Activated naive CD8-positive, alpha-beta T cell (primary cell): ENCODE measurements around the gene MED25.

Experiments
- H3K27ac Mint-ChIP-seq: one replicate; pipeline ENCODE4 v1.8.0; 2021; ENCODE audit warnings: mixed read lengths
- H3K27me3 Mint-ChIP-seq: one replicate; pipeline ENCODE4 v1.8.0; 2021; ENCODE audit warnings: mixed read lengths
- H3K36me3 Mint-ChIP-seq: one replicate; pipeline ENCODE4 v1.8.0; 2021; ENCODE audit warnings: mixed read lengths
- H3K4me1 Mint-ChIP-seq: one replicate; pipeline ENCODE4 v1.8.0; 2021; ENCODE audit warnings: low read depth, mixed read lengths
- H3K4me3 Mint-ChIP-seq: one replicate; pipeline ENCODE4 v1.8.0; 2021; ENCODE audit warnings: mild to moderate bottlenecking, mixed read lengths
- H3K9me3 Mint-ChIP-seq: one replicate; pipeline ENCODE4 v1.8.0; 2021; ENCODE audit warnings: low read depth, mixed read lengths

Gene MED25

DNA sequence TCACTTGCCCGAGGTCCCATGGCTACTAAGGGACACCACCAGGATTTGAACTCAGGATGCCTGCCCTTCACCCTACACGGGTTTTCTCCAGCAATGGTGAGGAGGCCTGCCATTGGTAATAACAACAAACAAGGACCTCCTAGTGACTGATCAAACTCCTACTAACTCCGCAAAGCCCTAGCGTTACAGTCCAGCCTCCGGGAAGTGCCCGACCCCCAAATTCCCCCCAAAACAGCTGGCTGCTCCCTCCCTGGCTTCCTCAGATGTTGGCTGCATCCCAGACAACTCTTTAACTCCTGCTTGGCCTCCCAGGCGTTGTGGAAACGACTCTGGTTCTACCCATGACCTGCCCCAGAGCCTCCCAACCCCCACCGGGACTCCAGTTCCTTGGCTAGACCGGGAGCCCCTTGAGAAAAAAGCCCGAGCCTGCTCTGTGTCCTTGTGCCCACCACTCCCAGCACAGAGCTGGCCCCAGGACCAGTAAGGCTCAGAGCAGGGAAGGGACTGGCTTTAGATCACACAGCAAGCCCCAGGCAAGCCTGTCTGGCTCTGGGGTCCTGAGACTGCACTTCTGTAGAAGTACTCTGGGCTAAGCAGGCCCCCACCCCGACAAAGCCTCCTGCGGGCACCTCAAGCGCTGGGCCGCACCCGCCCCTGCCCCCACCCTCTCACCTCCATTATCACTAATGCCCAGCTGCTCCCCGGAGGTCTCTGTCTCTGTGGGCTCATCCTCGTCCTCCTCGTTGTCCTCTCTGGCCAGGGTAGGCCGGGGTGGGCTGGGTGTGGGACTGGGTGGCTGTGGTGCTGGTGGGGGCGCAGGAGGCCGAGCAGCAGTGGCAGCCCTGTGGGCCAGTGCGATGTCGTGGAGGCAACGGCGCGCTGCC lies 54.4 kb downstream of the MED25 start:
- no peak overlapping the region for H3K27ac Mint-ChIP-seq

DNA sequence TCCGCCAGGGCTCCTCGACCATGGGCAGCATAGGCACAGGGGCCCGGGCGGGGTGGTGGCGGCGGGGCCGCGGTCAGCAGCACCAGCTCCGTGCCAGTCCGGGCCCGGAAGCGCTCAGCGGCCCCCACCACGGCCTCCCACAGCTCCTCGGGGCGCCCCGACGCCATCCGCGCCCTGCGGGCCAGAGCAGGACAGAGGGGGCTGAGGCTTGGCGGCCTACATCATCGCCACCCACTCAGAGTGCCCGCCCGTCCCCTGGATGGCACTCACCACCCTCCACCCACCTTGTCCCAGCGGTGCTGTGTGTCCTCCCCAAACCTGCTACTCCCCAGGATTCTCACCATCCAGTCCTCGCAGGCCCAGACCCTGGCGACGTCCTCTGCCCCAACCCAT lies 55.0 kb downstream of the MED25 start:
- no peaks in the 10 kb centered on the region for H3K36me3 Mint-ChIP-seq
- peaks cover 24% of the 10 kb centered on the region for H3K4me1 Mint-ChIP-seq
- H3K27ac Mint-ChIP-seq: no peak overlapping the region
- H3K27me3 Mint-ChIP-seq: no peaks in the 10 kb centered on the region
- no peaks in the 10 kb centered on the region for H3K9me3 Mint-ChIP-seq
- H3K4me3 Mint-ChIP-seq: no peak overlapping the region

More for the DNA sequence above, 54.4 kb downstream of the MED25 start:
- Mint-ChIP-seq H3K4me1 (peaks cover 25% of the 10 kb centered on the region), H3K4me3 (no peak overlapping the region), H3K9me3 (no peaks in the 10 kb centered on the region), H3K27me3 (no peaks in the 10 kb centered on the region), H3K36me3 (no peaks in the 10 kb centered on the region)

DNA sequence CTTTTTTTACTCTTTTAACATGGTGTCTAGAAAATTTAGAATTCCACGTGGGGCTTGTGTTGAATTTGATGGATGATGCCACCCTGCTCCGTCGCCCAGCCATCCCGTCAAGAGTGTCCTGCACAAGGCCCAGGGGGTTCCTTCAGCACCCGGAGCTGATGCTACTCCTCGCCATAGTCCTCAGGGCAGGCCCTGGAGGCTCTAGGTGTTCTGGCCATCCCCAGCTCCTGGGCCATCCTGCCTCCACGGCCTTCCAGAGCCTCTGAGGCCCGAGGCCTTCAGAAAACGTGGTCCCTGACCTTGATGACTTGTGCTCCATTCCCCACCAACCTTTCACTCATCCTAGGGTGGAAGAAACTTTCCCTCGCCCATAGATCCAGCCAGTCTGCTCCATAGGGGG lies 55.7 kb downstream of the MED25 start:
- H3K4me1 Mint-ChIP-seq: peaks cover 25% of the 10 kb centered on the region
- H3K36me3 Mint-ChIP-seq: no peaks in the 10 kb centered on the region
- H3K27ac Mint-ChIP-seq: no peak overlapping the region
- no peaks in the 10 kb centered on the region for H3K9me3 Mint-ChIP-seq
- no peak overlapping the region for H3K4me3 Mint-ChIP-seq
- H3K27me3 Mint-ChIP-seq: no peaks in the 10 kb centered on the region

DNA sequence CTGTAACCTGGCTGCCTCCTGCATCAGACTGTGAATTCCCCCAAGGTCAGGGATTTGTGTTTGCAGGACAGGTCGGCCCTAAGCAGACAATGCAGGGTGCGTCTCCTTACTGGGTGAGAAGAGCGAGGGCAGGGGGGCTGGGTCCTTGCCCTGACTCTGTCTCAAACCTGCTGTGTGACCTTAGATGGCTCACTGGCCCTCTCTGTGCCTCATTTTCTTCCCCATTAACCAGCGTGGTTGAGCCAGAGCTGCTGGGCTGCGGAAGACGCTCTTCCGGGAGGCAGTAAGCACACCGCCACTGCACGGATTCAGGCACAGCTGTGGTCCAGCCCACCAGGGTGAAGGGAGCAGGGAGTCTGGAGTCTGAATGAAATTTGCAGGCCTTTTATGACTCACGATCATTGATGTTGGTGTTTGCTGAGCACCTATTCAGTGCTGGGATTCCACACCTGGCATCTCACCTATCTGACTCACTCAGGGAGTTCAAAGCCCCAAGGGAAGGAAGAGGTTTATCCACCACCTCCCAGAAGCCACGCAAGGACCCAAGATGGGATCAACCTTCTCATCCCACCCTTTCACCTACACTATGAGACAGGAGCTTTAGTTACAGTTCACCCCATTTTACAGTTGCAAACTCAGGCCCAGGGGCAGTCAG lies 56.5 kb downstream of the MED25 start:
- H3K4me3 Mint-ChIP-seq: peak overlapping the region; percentile 17

DNA sequence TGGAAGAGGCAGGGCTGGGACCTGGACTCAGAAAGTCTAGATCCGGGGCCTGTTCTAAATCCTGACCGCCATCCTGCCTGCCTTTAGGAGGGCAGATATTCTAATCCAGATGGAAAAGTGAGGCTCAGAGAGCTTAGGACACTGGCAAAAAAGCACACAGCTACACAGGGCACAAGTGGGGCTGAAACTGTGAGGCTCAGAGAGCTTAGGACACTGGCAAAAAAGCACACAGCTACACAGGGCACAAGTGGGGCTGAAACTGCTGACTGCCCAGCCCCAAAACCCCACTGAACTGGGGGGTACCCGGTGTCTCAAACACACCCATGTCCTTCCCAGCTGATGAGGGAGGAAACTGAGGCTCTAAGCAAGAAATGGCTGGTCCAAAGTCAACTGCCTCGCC lies 57.1 kb downstream of the MED25 start:
- peaks cover 30% of the 10 kb centered on the region for H3K4me1 Mint-ChIP-seq
- H3K9me3 Mint-ChIP-seq: no peaks in the 10 kb centered on the region
- H3K36me3 Mint-ChIP-seq: no peaks in the 10 kb centered on the region
- H3K4me3 Mint-ChIP-seq: no peak overlapping the region
- H3K27ac Mint-ChIP-seq: no peak overlapping the region
- H3K27me3 Mint-ChIP-seq: no peaks in the 10 kb centered on the region

More for the DNA sequence above, 56.5 kb downstream of the MED25 start:
- H3K27me3 Mint-ChIP-seq: no peaks in the 10 kb centered on the region
- H3K9me3 Mint-ChIP-seq: no peaks in the 10 kb centered on the region
- no peak overlapping the region for H3K27ac Mint-ChIP-seq
- peaks cover 31% of the 10 kb centered on the region for H3K4me1 Mint-ChIP-seq
- H3K36me3 Mint-ChIP-seq: no peaks in the 10 kb centered on the region

DNA sequence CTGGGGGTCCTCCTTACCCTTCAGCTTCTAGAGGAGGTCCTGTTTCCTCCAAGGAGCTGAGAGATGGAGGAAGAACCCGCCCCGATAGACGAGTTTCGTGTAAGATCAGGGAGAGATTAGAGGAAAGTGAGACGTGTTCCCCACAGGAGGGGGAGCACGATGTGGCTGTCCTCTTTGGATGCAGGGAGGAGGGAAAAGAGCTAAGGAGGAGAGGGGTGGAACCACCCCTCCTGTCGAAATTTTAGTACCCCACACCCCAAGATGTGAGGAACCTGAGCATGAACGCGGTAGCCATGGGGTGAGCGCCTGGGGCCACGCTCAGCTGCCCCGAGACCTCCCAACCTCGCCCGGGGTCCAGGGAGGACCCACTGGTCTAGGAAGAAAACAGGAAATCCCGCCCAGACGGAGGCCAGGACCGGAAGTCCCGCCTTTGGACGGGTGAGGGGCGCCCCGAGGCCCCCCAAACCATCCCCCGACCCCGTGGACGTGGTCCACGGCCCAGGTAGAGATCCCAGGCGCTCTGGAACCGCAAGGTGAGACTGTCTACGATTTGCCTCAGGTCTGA lies 57.9 kb downstream of the MED25 start:
- no peak overlapping the region for H3K4me3 Mint-ChIP-seq

DNA sequence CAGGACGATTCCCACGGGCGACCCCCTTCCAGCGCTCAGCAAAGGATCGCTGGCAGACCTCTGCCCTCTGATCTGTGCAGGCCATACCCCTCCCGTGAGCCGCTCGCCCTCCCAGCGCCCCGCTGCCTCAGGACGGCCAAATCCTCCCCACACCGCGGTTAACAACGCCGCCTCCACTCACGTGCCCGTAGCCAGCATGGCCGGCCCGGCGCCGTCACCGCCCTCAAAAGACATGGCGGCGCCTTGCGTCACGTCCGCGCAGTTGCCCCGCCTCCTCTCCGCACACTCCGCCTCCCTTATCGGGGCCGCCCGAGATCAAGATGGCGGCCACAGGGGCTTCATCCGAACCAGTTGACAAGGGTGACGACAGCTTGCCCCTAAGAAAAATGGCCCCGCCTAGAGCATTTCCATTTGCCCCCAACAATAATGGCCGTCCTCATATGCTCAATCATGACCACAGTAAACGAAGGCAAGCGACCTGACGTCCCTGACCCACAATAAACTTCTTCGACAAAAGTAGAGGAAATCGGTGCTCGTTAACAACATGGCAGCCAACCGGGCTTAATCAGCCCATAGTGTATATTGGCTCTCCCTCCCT lies 58.4 kb downstream of the MED25 start:
- no peak overlapping the region for H3K4me3 Mint-ChIP-seq

More for the DNA sequence above, 57.9 kb downstream of the MED25 start:
- Mint-ChIP-seq H3K4me1 (peaks cover 26% of the 10 kb centered on the region), H3K27me3 (no peaks in the 10 kb centered on the region), H3K36me3 (no peaks in the 10 kb centered on the region), H3K27ac (no peak overlapping the region), H3K9me3 (no peaks in the 10 kb centered on the region)

DNA sequence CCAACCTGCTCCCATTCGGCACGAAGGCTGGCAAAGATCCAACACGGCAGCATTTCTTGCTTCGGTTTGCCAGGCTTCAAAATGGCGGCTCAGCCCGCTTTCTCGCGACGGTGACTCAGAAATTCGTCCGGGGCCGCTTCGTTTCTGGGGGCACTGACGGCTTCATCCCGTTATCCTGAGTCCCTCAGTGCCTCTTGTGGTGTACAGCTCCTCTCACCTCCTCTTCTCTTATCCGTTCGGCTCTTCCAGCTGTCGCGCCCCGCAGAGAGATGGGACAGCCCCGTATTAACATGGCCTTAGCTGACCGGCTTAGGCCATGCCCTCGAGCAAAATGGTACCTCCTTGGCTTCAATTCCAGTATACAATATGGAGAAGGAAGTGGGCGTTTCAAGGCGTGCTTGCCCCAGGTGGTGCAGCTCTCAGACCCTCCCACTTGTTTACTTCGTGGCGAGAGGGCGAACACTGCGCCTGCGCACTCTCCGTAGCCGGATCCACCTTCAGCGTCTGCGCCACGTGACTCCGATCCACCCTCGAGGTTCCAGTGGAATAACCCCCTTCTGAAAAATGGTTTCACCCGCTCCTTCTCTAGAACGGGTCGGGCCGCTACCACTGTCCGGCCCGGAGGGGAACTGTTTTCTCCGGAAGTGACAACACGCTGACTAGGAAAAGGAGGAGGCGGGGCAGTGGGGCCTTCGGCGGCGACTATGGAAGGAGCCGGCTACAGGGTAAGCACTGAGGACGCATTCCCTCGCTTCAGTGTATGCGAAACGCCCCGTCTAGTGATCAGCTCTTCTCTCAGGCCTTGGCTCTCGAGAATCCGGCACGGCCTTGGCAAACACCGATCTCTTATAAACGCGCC lies 59.2 kb downstream of the MED25 start, which contains the start of the genes AKT1S1 and TBC1D17:
Gene AKT1S1, minus strand, starts transcription at position 336 of the 859 bp plus-strand sequence. CDS start 4,060 bp downstream, outside the sequence.
Gene TBC1D17, plus strand, starts transcription at position 683 of the 859 bp plus-strand sequence. Its CDS starts 22 bp downstream, at position 705.
- H3K36me3 Mint-ChIP-seq: no peaks in the 10 kb centered on the region
- H3K27ac Mint-ChIP-seq: no peak within 1 kb of the TSS
- H3K4me3 Mint-ChIP-seq: no peak within 1 kb of the TSS
- no peaks in the 10 kb centered on the region for H3K27me3 Mint-ChIP-seq
- no peaks in the 10 kb centered on the region for H3K9me3 Mint-ChIP-seq
- peaks cover 23% of the 10 kb centered on the region for H3K4me1 Mint-ChIP-seq

More for the DNA sequence above, 58.4 kb downstream of the MED25 start:
- Mint-ChIP-seq H3K27ac (no peak overlapping the region), H3K36me3 (no peaks in the 10 kb centered on the region), H3K9me3 (no peaks in the 10 kb centered on the region), H3K4me1 (peaks cover 26% of the 10 kb centered on the region), H3K27me3 (no peaks in the 10 kb centered on the region)

DNA sequence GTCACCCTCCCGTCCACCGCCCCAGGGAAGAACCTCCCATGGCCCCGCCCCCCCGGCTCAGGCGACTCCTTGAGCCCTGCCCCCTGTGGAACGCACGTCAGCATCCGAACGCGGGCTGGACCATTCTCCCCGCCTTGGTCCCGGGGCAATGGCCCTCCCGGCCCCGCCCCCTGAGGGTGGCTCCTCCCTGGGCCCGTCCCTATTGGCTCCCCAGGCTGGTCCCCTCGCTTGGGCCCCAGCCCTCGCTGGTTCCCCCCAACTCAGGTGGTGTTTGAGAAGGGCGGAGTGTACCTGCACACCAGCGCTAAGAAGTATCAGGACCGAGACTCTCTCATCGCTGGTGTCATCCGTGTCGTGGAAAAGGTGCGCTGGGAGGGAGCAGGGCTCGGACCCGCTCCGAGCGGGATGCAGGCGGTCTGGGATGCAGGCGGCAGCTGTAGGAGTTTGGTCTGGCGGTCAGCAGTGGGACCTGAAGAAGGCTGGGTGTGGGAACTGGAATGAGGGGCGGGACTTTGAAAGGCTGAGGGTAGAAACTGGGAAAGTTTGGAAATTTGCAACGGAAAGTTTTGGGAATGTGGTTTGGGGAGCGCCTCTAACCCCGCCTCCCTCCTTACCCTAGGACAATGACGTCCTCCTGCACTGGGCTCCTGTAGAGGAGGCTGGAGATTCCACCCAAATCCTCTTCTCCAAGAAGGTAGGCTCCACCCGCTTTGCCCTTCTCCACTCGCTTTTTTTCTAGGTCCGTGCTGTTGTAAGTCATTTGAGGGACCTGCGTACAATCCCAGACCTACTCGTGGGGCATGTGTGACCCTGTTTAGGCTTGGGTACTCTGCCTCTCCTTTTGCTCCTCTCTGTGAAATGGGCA lies 60.0 kb downstream of the MED25 start:
- no peak overlapping the region for H3K4me3 Mint-ChIP-seq
- H3K27me3 Mint-ChIP-seq: no peaks in the 10 kb centered on the region

DNA sequence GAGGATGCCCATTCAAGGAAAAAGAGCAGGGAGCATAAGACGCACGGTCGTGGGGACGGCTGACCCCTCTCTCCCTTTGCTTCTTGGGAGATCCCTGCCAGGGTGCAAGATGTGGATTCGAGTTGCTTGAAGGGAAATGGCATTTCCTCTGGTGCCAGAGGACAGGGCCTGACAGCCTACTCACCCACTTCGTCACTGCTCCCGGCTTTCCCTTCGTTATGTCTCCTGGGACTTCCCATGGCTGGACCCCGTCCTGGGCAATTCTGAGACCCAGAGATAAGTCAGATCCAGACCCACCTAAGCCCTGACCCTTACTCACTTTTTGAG lies 60.6 kb downstream of the MED25 start:
- Mint-ChIP-seq H3K27ac (no peak overlapping the region), H3K36me3 (no peaks in the 10 kb centered on the region), H3K4me1 (peaks cover 23% of the 10 kb centered on the region), H3K4me3 (no peak overlapping the region), H3K9me3 (no peaks in the 10 kb centered on the region), H3K27me3 (no peaks in the 10 kb centered on the region)

More for the DNA sequence above, 60.0 kb downstream of the MED25 start:
- Mint-ChIP-seq H3K36me3 (no peaks in the 10 kb centered on the region), H3K27ac (no peak overlapping the region), H3K9me3 (no peaks in the 10 kb centered on the region), H3K4me1 (peaks cover 23% of the 10 kb centered on the region)

DNA sequence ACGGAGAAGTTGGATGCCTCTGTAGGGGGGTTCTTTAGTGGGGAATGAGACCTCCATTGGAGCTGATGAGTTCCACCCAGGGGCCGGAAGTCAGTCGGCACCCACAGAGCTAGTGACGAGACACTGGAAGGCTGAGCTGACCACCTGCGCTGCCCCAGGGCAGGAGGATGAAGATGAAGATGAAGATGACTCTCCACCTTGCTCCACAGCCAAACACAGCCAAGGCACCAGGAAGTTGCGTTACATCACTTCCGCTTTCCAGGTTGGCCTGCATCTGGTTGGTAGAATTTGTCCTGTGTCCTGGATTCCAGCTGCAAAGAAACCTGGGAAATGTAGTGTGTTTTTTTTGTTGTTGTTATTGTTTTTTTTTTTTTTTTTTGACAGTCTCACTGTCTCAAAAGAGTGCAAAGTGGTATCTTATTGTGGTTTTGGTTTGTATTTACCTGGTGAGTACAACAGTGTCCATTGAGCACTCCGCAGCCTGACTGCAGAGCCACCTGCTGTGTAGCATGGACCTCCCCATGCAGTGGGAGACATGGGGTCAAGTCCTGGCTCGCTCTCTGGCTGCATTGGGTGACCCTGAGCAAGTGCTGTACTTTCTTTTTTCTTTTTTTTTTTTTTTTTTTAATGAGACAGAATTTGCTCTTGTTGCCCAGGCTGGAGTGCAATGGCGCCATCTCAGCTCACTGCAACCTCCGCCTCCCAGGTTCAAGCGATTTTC lies 61.3 kb downstream of the MED25 start:
- no peaks in the 10 kb centered on the region for H3K27me3 Mint-ChIP-seq

DNA sequence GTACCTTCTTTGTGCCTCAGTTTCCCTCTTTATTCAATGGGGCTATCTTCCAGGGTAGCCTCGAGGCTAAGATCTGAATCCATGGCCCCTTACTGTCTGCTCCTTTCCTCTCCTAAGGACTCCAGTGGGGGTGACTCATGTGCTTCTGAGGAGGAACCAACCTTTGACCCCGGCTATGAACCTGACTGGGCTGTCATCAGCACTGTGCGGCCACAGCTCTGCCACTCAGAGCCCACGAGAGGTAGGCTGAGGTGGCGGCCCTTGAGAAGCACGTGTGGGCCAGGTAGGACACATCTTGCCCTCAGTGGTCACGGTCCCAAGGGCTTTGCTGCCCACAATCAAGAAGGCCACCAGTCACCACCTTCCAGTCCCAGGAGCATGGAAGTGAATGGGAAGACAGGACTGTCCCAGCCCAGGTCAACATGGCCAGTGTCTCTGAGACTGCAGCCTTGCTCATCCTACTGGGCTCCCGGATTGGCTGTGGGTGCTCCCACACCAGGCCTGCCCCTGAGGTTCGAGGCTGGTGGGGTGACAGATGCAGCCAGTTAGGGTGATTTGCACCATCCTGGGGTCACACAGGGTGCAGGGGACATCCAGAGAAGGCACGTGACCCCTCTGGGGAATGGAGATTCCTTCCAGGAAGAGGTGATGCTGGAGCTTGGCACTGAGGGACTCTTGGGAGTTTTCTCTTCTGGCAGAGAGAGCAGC lies 62.2 kb downstream of the MED25 start:
- Mint-ChIP-seq H3K27ac (no peak overlapping the region), H3K4me3 (no peak overlapping the region), H3K27me3 (no peaks in the 10 kb centered on the region), H3K36me3 (no peaks in the 10 kb centered on the region), H3K4me1 (peaks cover 19% of the 10 kb centered on the region), H3K9me3 (no peaks in the 10 kb centered on the region)

More for the DNA sequence above, 61.3 kb downstream of the MED25 start:
- Mint-ChIP-seq H3K4me1 (peaks cover 23% of the 10 kb centered on the region), H3K36me3 (no peaks in the 10 kb centered on the region), H3K9me3 (no peaks in the 10 kb centered on the region), H3K27ac (no peak overlapping the region), H3K4me3 (peak overlapping the region; percentile 5)
